Duodenal mucosa (tissue), 2 donors: ENCODE data around the gene PDE4B.

ENCODE experiments used
- H3K27ac ChIP-seq: one replicate; pipeline ENCODE4 v1.7.0; 2013; ENCODE audit warnings: low read depth, low read length
- H3K27me3 ChIP-seq, 2 donors: one replicate each; pipeline ENCODE4 v1.7.0; 2013; ENCODE audit warnings: low read length in 2 of 2, control low read depth in 1 of 2; ENCODE audit not compliant: insufficient read depth in 2 of 2, control insufficient read depth in 1 of 2
- H3K36me3 ChIP-seq, 2 donors: one replicate each; pipeline ENCODE4 v1.7.0; 2013; ENCODE audit warnings: low read length in 2 of 2, control low read depth in 1 of 2; ENCODE audit not compliant: insufficient read depth in 2 of 2, control insufficient read depth in 1 of 2
- H3K4me1 ChIP-seq, 2 donors: one replicate each; pipeline ENCODE4 v1.7.0; 2013; ENCODE audit warnings: low read length in 2 of 2, control low read depth in 1 of 2; ENCODE audit not compliant: insufficient read depth in 2 of 2, control insufficient read depth in 1 of 2
- H3K4me3 ChIP-seq, 2 donors: one replicate each; pipeline ENCODE4 v1.7.0; 2013; ENCODE audit warnings: low read length in 2 of 2, low read depth in 1 of 2
- H3K9ac ChIP-seq, 2 donors: one replicate each; pipeline ENCODE4 v1.7.0; 2013; ENCODE audit warnings: low read length in 2 of 2, low read depth in 1 of 2
- H3K9me3 ChIP-seq, 2 donors: one replicate each; pipeline ENCODE4 v1.7.0; 2013; ENCODE audit warnings: low read length in 2 of 2, control low read depth in 1 of 2; ENCODE audit not compliant: control insufficient read depth in 1 of 2

PDE4B gene

DNA sequence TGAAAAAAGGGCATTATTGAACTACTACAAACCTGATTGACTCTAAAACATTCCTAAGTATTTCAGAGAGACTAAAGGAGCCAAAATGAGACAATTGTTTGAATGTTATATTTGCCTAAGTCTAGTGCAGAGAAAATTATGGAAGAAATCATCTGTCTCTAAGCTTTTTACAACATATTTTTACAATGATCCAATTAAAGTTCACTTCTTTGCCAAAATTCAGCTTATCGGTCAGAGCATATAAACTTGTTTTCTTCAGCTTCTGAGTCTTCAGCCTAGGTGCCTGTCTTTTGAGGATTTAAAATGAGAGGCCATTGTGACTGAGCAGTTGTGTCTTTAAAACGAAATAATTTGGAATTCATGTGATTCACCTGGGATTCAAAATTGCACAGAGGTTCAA, 560.1 kb downstream of the PDE4B start:
- Histone ChIP-seq H3K4me1 (peaks cover 15 to 37% of the 10 kb centered on the region in 2 donors), H3K9me3 (no peaks in the 10 kb centered on the region), H3K36me3 (peaks cover 0 to 3% of the 10 kb centered on the region in 2 donors), H3K27me3 (no peaks in the 10 kb centered on the region), H3K27ac (no peak overlapping the region), H3K4me3 (no peak overlapping the region), H3K9ac (no peak overlapping the region)

DNA sequence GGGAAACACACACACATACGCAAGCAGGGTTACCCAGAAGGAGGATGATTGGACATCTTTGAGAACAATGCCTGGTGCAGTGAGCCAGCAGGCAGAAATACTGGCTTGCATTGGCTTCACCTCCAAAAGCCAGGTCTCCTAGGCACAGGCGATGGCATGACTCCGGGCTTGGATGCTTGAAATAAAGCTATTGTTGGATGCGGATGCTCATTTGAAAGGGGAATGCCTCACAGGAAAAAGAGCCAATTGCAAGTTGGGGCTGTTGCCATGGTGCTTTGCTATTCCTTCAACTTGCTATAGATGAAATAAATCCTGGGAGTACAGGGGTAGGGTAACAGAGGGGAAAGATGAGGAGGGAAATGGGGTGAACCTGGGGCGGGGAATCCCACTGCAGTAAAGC, 560.6 kb downstream of the PDE4B start:
- peaks cover 15 to 37% of the 10 kb centered on the region in 2 donors for H3K4me1 ChIP-seq
- no peaks in the 10 kb centered on the region for H3K9me3 ChIP-seq
- no peaks in the 10 kb centered on the region for H3K27me3 ChIP-seq
- no peak overlapping the region for H3K4me3 ChIP-seq
- no peak overlapping the region for H3K27ac ChIP-seq
- H3K36me3 ChIP-seq: peaks cover 0 to 3% of the 10 kb centered on the region in 2 donors
- no peak overlapping the region for H3K9ac ChIP-seq

DNA sequence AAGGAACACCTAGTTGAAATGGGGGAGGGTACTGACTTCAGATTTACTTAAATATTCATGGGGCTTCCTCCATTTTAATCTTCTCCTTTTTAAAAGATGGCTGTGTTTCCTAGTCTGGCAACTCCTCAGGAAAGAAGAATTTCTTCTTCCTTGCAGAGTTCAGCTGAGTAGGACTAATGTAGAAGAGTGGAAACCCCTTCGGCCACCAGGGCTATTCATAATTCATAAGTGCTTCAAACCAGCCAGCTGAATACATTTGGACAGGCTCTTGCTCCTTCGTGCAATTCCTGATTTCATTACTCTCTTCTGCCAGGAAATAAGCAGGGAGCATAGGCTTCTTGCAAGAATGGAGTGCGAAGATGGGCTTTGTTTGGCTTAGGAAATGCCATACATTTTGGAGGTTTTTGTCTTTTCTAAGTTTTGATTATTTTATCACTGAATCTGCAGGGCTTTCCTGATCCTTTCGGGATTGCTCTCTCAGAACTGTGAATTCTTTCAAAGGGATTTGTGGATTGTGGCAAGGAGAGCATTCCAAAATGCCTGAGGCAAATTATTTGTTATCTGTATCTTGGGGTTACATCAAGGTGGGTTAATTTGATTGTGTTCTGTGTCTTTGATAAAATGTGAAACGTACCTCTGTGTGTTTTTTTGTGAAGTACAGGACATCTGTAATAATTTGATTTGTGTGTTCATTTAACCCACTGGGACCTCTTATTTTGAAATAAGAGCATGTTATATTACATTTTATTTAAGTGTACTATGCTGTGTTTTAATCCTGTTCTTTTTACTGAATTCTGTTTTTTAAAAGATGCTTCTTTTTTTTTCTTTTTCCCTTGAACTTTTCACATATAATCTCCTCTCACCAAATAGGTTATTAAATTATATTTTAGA, 561.9 kb downstream of the PDE4B start:
- H3K36me3 ChIP-seq: peaks cover 0 to 3% of the 10 kb centered on the region in 2 donors
- H3K4me1 ChIP-seq: peaks cover 8 to 32% of the 10 kb centered on the region in 2 donors
- no peak overlapping the region for H3K9ac ChIP-seq
- no peaks in the 10 kb centered on the region for H3K9me3 ChIP-seq
- H3K4me3 ChIP-seq: no peak overlapping the region
- no peak overlapping the region for H3K27ac ChIP-seq
- H3K27me3 ChIP-seq: no peaks in the 10 kb centered on the region

DNA sequence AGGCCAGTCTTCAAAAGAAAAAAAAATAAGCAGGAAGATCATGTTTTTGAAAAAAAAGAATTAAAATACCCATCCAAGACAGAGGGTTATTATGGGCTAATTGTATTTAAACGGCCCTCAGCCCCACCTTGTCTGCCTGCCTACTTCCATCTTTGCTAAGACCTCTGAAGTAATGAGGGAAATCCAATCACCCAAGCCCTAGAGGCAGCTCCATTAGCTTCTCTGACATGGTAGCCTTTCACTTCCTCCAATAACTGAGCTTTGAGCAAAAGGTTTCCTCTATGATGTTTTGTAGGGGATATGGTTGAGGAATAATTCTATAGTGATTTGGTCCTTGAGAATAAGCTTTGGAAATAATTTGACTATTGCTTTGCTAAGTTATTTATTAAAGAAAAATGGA, 563.1 kb downstream of the PDE4B start:
- no peak overlapping the region for H3K4me3 ChIP-seq
- no peaks in the 10 kb centered on the region for H3K9me3 ChIP-seq
- H3K9ac ChIP-seq: no peak overlapping the region
- H3K27me3 ChIP-seq: no peaks in the 10 kb centered on the region
- H3K36me3 ChIP-seq: peaks cover 0 to 3% of the 10 kb centered on the region in 2 donors
- peaks cover 8 to 31% of the 10 kb centered on the region in 2 donors for H3K4me1 ChIP-seq
- H3K27ac ChIP-seq: no peak overlapping the region

DNA sequence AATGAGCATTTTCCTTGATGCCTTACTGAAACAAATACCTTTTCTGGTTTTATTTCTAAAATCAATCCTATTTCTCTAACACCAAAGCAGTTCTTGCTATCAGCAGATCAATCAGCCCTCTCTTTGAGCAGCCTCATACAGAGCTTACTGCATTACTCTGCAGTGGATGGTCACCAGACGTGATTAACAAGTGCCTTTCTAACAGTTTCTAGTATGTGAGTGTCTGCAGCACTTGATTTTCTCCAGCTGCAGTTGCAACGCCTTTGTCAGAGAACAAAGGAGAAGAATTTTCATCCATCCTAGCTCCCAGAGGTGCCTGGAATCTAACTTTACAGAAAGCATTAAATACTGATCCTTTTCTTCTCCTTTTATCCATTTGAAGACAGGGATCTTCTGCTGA, 563.9 kb downstream of the PDE4B start:
- no peak overlapping the region for H3K4me3 ChIP-seq
- no peaks in the 10 kb centered on the region for H3K9me3 ChIP-seq
- H3K4me1 ChIP-seq: peaks cover 8 to 24% of the 10 kb centered on the region in 2 donors
- H3K27ac ChIP-seq: no peak overlapping the region
- H3K36me3 ChIP-seq: peaks cover under 1 to 6% of the 10 kb centered on the region in 2 donors
- H3K27me3 ChIP-seq: no peaks in the 10 kb centered on the region
- no peak overlapping the region for H3K9ac ChIP-seq

DNA sequence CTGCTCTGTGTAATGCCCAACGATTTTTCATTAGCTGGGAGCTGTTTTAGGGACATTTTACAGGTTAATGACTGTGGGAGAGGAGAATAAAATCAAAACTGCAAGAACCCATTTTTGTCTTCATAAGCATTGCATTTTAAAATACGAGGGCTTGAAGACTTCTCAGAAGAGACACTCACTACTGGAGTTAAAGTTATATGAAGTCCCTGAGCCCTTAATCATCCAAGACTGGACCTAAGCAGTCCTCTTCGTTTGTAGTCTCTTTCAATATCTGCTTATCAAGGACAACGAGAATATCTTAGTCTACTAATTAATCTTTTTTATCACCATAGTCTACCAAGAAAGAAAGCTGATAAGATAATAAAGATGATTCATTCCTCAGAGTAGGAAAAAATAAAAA, 564.3 kb downstream of the PDE4B start:
- H3K36me3 ChIP-seq: peaks cover 4 to 9% of the 10 kb centered on the region in 2 donors
- H3K9me3 ChIP-seq: no peaks in the 10 kb centered on the region
- H3K27ac ChIP-seq: no peak overlapping the region
- peaks cover 8 to 20% of the 10 kb centered on the region in 2 donors for H3K4me1 ChIP-seq
- no peak overlapping the region for H3K4me3 ChIP-seq
- no peaks in the 10 kb centered on the region for H3K27me3 ChIP-seq
- no peak overlapping the region for H3K9ac ChIP-seq

DNA sequence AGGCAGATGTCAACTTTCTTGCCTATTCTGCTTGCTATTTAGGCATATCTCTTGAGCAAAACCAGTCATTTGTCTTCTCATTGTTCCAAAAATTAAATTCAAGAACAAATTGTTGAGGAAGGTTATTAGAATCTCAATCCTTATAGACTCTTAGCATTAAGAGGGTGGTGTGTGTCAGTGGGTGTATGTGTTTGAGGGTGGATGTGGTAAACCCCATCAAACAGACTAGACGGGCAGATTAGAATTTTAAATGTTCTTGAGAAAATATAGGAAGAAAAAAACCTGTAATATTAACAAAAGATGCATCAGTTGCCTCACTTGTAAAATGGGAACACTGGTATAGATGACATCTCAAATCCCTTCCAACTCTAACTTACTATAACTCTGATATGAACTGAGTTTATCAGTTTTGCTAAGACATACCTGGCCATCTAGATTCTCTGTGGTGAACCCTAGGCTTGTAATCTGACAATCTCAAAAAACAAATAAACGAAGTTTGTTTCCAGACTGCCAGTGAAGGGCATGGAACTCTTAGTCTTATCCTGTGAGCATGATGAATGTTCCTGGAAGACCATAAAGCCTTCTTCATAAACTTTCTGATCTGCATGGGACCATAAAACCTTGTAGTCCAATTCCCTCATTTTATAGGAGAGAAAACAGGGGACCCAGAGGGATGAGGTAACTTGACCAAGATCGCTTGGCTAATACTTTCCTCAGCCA, 564.9 kb downstream of the PDE4B start:
- Histone ChIP-seq H3K4me3 (no peak overlapping the region), H3K27ac (no peak overlapping the region), H3K9ac (no peak overlapping the region), H3K27me3 (no peaks in the 10 kb centered on the region), H3K9me3 (no peaks in the 10 kb centered on the region), H3K36me3 (peaks cover 7 to 15% of the 10 kb centered on the region in 2 donors), H3K4me1 (peaks cover 8 to 14% of the 10 kb centered on the region in 2 donors)

DNA sequence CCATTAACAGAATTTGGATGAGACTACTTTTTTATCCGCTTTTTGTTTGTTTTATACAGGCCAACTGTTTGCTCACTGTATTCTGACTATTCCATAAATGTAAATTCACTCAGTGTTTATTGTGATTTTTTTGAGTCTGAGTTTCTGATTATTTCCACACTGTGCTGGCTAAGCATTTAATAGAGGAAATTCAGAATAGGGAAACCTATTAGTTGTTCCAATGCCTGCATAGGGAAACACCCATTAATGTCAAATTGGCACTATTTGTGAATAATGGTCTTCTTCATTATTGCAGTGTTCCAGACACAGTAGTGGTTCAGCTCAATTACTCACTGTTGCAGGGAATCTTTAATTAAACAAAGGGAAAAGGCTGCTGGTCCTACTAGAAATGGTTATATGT, 566.6 kb downstream of the PDE4B start:
- no peaks in the 10 kb centered on the region for H3K27me3 ChIP-seq
- peaks cover 8 to 23% of the 10 kb centered on the region in 2 donors for H3K36me3 ChIP-seq
- no peak overlapping the region for H3K9ac ChIP-seq
- peaks cover 0 to 6% of the 10 kb centered on the region in 2 donors for H3K4me1 ChIP-seq
- H3K9me3 ChIP-seq: no peaks in the 10 kb centered on the region
- H3K27ac ChIP-seq: no peak overlapping the region
- no peak overlapping the region for H3K4me3 ChIP-seq

DNA sequence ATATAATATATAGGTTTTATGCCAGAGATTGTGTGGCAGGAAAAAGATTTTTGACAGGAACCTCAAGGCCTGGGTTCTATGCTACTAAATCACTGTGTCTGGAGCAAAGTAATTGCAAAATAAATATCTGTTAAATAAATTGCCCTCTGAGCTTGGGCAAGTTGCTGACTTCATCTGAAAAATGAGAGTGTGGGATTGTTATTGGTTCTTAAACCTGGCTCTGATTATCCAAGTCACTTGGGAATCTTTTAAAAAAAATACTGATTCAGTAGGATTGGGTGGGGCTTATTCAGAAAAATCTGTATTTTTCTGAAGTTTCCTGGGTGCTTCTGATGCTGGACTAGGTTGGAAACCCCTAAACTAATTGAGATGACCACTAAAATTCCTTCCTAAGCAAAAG, 567.1 kb downstream of the PDE4B start:
- Histone ChIP-seq H3K9ac (no peak overlapping the region), H3K27ac (no peak overlapping the region), H3K27me3 (no peaks in the 10 kb centered on the region), H3K4me3 (no peak overlapping the region), H3K36me3 (peaks cover 10 to 25% of the 10 kb centered on the region in 2 donors), H3K4me1 (peaks cover 0 to 6% of the 10 kb centered on the region in 2 donors), H3K9me3 (no peaks in the 10 kb centered on the region)

DNA sequence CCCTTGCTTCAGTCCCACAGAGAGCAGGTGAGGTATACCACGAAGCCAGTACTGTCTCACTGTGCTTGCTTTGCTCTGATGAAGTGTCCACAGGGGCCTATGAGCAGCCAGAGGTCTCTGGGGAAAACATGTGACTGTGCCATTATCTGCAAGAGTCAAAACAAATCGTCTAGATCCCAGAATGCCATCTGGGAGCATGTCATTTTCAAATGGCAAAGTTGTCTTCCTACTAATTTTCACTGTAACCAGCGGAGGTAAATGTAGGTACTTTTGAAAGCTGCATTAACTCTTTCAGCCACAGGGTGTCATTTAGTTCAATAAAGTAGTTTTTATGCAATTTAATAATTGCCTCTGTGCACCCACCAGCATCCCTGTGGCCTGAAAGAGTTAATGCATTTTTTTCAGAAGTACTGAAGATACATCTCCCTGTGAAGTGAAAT, 567.6 kb downstream of the PDE4B start:
- no peak overlapping the region for H3K9ac ChIP-seq
- H3K9me3 ChIP-seq: no peaks in the 10 kb centered on the region
- H3K4me3 ChIP-seq: no peak overlapping the region
- H3K27ac ChIP-seq: no peak overlapping the region
- no peaks in the 10 kb centered on the region for H3K27me3 ChIP-seq
- peaks cover 0 to 6% of the 10 kb centered on the region in 2 donors for H3K4me1 ChIP-seq
- peaks cover 10 to 28% of the 10 kb centered on the region in 2 donors for H3K36me3 ChIP-seq
